Skeletal muscle tissue (tissue), 4 donors: Measurements from ENCODE around the gene RND3. TPM values are rescaled to one million over a fixed set of nuclear protein-coding genes. Genes with fewer than 3 reads are reported as not detected.

Source experiments
- H3K27ac ChIP-seq: one replicate; pipeline ENCODE4 v1.7.0; 2013; ENCODE audit warnings: mild to moderate bottlenecking, low read depth, low read length, inconsistent platforms
- H3K27me3 ChIP-seq, 3 donors: one replicate each; pipeline ENCODE4 v1.7.0; 2013; ENCODE audit warnings: low read length in 3 of 3; ENCODE audit not compliant: control insufficient read depth in 3 of 3, insufficient read depth in 3 of 3
- H3K36me3 ChIP-seq, 3 donors: one replicate each; pipeline ENCODE4 v1.7.0; 2013; ENCODE audit warnings: low read length in 3 of 3; ENCODE audit not compliant: control insufficient read depth in 3 of 3, insufficient read depth in 3 of 3
- H3K4me1 ChIP-seq, 3 donors: one replicate each; pipeline ENCODE4 v1.7.0; 2013; ENCODE audit warnings: low read length in 3 of 3, mild to moderate bottlenecking in 3 of 3; ENCODE audit not compliant: control insufficient read depth in 3 of 3, insufficient read depth in 3 of 3
- H3K4me3 ChIP-seq, 3 donors: one replicate each; pipeline ENCODE4 v1.7.0; 2013; ENCODE audit warnings: low read length in 3 of 3
- H3K9ac ChIP-seq, 3 donors: one replicate each; pipeline ENCODE4 v1.7.0; 2013; ENCODE audit warnings: low read length in 3 of 3, mild to moderate bottlenecking in 3 of 3, moderate library complexity in 2 of 3, low read depth in 1 of 3
- H3K9me3 ChIP-seq, 3 donors: one replicate each; pipeline ENCODE4 v1.7.0; 2013; ENCODE audit warnings: low read length in 3 of 3; ENCODE audit not compliant: control insufficient read depth in 3 of 3
- total RNA-seq: library from RNA; depleted of rRNA; stranded (reverse); fragments of >200 nt; gene quantifications from one replicate; pipeline ENCODE4 v1.2.3, GENCODE V29; 2014
- donor health status: Osteomylitis.

The RND3 gene
- total RNA-seq, 1 donor from 2014 or later, result 44.4 TPM

DNA sequence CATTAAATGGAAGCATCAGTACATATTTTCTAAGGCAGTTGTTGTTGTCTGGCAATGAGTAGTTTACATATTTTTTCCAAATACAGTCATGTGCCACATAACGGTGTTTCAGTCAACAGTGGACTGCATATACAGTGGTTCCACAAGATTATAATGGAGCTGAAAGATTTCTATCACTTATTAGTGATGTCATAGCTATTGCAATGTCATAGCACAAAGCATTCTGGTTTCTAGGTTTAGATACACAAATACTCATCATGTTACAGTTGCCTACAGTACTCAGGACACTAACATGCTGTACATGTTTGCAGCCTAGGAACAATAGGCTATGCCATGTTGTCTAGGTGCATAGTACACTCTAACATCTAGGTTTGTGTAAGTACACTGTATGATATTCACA lies 45.0 kb downstream of the RND3 start:
- Histone ChIP-seq H3K27ac (no peak overlapping the region), H3K9me3 (no peaks in the 10 kb centered on the region), H3K36me3 (no peaks in the 10 kb centered on the region), H3K9ac (no peak overlapping the region), H3K27me3 (no peaks in the 10 kb centered on the region), H3K4me1 (no peaks in the 10 kb centered on the region), H3K4me3 (no peak overlapping the region)

DNA sequence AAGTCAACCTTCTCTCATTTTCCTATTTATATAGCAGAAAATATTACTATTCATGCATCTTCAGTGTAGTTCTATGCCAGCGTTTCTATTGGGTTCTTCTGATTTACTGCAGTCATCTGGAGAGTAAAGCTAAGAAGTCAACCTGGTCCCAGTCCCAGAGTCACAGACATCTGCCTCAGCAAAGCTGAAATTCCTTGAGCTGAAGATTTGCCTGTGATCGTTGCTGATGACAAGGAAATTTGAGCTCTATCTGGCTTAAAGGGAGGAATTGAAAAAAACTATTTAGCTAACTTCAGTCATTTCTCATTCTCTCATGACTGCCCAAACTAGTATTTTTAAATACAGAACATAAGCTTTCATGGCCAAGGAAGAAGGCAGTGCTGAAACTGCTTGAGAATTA lies 45.7 kb downstream of the RND3 start:
- Histone ChIP-seq H3K36me3 (no peaks in the 10 kb centered on the region), H3K4me3 (no peak overlapping the region), H3K9ac (no peak overlapping the region), H3K4me1 (no peaks in the 10 kb centered on the region), H3K27ac (no peak overlapping the region), H3K9me3 (no peaks in the 10 kb centered on the region), H3K27me3 (no peaks in the 10 kb centered on the region)

DNA sequence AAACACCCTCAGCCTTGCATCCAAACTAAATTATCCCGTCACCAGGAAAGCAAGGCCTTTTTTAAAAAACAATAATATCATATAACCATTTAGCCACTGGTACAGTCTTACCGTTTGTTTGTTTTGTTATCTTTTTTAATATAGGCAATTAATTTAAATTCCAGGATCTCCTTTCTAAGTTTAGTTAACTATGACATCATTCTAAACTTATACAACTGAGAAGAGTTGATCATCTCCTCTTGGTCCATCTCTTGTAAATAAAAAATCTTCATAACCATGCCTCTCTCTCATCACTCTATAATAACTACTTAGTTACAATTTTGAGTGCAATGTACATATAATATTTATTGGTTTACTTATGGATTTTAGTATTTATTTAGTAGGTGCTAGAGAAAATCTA lies 46.2 kb downstream of the RND3 start:
- no peaks in the 10 kb centered on the region for H3K27me3 ChIP-seq
- no peaks in the 10 kb centered on the region for H3K9me3 ChIP-seq
- no peaks in the 10 kb centered on the region for H3K36me3 ChIP-seq
- no peak overlapping the region for H3K9ac ChIP-seq
- no peaks in the 10 kb centered on the region for H3K4me1 ChIP-seq
- no peak overlapping the region for H3K4me3 ChIP-seq
- no peak overlapping the region for H3K27ac ChIP-seq

DNA sequence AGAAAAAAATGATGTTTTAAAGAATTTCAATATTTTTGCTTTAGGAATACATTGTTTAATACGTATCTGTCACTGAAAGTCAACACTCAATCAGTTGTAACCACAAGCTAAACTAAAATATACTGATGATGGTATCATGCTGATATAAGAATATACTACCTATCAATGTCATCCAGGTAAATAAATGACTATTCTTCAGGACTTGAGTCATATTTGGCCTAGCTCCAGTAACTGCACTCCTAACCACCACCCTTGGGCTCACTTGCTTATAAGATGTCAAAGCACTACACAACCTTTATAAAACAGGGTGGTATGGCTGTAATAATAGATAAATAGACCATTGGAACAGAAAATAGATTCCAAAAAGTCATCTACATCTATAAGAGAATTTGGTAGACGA lies 48.8 kb downstream of the RND3 start:
- no peaks in the 10 kb centered on the region for H3K4me1 ChIP-seq
- H3K9ac ChIP-seq, result no peak overlapping the region
- H3K27ac ChIP-seq, result no peak overlapping the region
- H3K9me3 ChIP-seq, result no peaks in the 10 kb centered on the region
- H3K27me3 ChIP-seq, result no peaks in the 10 kb centered on the region
- H3K4me3 ChIP-seq, result no peak overlapping the region
- no peaks in the 10 kb centered on the region for H3K36me3 ChIP-seq

DNA sequence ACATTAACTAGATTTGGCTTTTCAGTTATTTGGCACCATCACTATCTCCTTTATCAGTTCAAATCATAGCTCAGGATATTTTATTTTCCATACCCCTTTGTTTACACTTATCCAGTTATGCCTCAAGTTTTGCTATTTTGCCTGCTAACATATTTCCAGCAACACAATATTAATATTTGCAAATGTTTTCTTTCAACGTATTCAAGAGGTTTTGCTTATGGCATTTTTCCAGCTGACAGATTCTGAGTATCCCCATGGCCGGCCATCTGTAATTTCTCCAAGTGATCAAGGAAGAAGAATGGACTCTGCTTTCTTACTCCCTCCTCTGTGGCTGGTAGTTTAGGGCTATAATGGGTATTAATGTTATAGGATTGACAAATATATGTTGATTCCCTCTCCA lies 49.4 kb downstream of the RND3 start:
- no peaks in the 10 kb centered on the region for H3K4me1 ChIP-seq
- no peaks in the 10 kb centered on the region for H3K9me3 ChIP-seq
- H3K27ac ChIP-seq, result no peak overlapping the region
- H3K27me3 ChIP-seq, result no peaks in the 10 kb centered on the region
- no peaks in the 10 kb centered on the region for H3K36me3 ChIP-seq
- H3K9ac ChIP-seq, result no peak overlapping the region
- no peak overlapping the region for H3K4me3 ChIP-seq

DNA sequence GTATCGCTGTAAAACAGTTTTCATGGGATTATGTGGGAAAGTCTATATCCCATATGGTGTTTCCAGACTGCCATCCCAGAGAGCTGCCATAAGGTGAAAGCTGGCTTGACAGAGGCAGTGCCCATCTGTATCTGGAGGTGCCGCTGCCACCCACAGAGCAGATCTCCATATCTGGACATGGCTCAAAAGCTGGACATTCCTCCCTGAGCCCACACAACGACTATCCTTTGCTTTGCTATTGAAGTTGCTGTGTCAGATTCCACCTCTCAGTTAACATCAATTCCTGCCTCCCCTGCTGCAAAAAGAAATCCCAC lies 55.2 kb downstream of the RND3 start:
- Histone ChIP-seq H3K4me3 (no peak overlapping the region), H3K9ac (no peak overlapping the region), H3K27ac (no peak overlapping the region), H3K4me1 (no peaks in the 10 kb centered on the region), H3K9me3 (no peaks in the 10 kb centered on the region), H3K36me3 (no peaks in the 10 kb centered on the region), H3K27me3 (no peaks in the 10 kb centered on the region)

DNA sequence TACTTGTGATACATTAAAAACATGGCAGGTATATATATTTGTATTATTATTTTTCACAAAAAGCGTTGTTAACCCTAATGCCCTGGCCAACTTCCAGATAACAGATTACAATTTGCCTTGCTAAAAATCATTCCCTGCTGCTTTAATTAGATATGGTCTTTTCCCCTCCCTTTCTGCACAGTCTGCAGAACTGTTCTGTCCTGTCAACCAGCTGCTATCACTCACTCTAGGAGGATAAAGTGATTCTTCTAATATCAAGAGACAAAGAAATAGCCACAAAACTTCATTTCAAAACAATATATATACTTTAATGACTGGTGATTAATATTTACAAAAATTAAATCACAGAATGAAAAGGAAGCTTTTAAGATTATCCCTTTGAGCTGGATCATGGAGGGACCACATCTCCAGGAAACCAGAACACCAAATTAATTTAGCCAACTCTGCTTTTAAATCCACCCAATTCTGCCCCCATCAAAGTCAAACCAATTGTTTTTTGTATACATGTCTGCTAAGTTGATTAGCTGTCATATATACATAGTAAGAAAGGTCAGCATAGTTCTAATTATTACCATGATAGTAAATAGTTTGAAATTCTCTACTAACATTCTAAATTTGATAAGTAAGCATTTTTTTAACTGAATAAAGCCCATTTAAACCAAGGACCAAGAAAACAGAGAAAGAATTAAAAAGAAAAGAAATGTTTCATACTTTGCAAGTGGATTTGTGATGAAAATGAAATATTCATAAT lies 55.7 kb downstream of the RND3 start:
- no peaks in the 10 kb centered on the region for H3K36me3 ChIP-seq
- no peaks in the 10 kb centered on the region for H3K27me3 ChIP-seq
- no peaks in the 10 kb centered on the region for H3K9me3 ChIP-seq
- H3K4me1 ChIP-seq, result no peaks in the 10 kb centered on the region
- no peak overlapping the region for H3K9ac ChIP-seq
- H3K4me3 ChIP-seq, result no peak overlapping the region
- H3K27ac ChIP-seq, result no peak overlapping the region

DNA sequence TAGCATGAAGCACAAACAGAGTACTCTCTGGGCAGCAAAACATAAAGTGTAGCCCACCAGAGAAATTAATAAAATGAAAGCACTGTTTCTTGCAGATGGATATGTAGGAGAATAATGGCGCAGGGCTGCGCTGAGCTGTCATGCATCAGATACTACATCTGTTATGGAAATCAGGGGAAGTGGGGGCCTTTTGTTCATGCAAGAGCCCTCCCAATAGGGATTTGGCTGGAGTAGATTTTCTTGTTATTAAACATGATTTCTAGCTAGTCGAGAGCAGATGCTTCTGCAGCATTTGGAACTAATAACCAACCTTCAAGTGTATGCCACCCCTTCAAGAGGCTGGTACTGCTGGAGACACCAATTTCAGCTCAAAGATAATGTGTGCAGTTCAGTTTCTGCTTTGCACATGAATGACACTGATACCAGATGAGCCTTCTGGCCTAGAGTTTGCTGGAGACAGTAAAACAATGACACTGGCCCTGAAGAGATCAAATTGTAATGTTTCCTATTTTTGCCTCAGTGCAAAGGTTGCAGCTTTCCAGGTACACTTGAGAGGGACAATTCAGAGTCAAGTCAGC lies 58.0 kb downstream of the RND3 start:
- no peaks in the 10 kb centered on the region for H3K36me3 ChIP-seq
- H3K4me1 ChIP-seq, result no peaks in the 10 kb centered on the region
- H3K9ac ChIP-seq, result no peak overlapping the region
- H3K9me3 ChIP-seq, result no peaks in the 10 kb centered on the region
- H3K27me3 ChIP-seq, result no peaks in the 10 kb centered on the region
- H3K4me3 ChIP-seq, result no peak overlapping the region
- no peak overlapping the region for H3K27ac ChIP-seq

DNA sequence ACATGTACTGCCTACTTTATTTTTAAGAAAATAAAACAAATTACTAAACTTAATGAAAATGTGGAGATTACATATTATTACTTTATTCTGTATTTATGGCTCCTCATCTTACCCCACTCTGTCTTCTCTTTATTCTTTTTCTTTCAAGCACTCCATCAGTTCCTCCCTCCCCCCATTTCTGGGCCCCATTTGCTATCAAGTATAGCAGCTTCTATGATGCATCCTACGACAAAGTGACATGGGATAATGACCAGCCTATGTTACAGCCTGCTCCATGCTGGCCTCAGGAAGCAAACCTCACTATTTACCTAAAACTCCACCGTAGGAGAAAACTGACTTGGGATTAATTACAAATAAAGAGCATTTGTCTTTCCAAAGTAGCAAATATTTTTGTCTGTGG lies 58.8 kb downstream of the RND3 start:
- Histone ChIP-seq H3K27me3 (no peaks in the 10 kb centered on the region), H3K9ac (no peak overlapping the region), H3K9me3 (no peaks in the 10 kb centered on the region), H3K4me3 (no peak overlapping the region), H3K27ac (no peak overlapping the region), H3K36me3 (no peaks in the 10 kb centered on the region), H3K4me1 (no peaks in the 10 kb centered on the region)

DNA sequence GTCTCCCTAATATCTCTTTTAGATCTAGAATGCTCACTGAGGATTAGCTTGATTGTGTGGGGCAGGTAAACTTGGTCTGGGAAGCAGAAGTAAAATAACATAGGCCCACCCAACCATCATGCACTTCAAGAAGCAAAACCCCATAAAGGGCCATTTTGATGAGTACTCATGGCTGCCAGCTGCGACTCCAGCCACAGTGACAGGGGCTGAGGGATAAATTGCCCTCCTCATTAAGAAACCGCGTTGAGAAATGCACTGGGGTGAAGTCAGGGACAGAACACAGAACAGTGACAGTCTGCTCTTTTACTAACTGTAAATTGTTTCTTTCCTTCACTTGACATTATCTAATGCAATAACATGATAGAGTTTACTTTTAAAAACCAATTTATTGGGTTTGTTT lies 60.2 kb downstream of the RND3 start:
- H3K4me1 ChIP-seq, result no peaks in the 10 kb centered on the region
- no peak overlapping the region for H3K4me3 ChIP-seq
- no peaks in the 10 kb centered on the region for H3K9me3 ChIP-seq
- no peaks in the 10 kb centered on the region for H3K27me3 ChIP-seq
- no peaks in the 10 kb centered on the region for H3K36me3 ChIP-seq
- H3K9ac ChIP-seq, result no peak overlapping the region
- H3K27ac ChIP-seq, result no peak overlapping the region
